Keratinocyte (primary cell): Measurements from ENCODE around the gene HEPACAM2. TPM values are rescaled to one million over a fixed set of nuclear protein-coding genes. Genes with fewer than 3 reads are reported as not detected.

Source experiments
- DNase-seq: peaks from one replicate; pipeline ENCODE4 v3.0.0-alpha.2; 2011; ENCODE audit warnings: low read depth, missing footprints, low spot score
- FAIRE-seq: peaks from 2 replicates; lab custom pipeline; 2011; peaks lifted over from hg19 to GRCh38; lab: Jason Lieb, UNC
- H2AFZ ChIP-seq: 2 replicates; pipeline ENCODE4 v1.6.0; 2012; ENCODE audit warnings: low read length, control low read depth, inconsistent platforms; ENCODE audit not compliant: control insufficient read depth
- H3K27ac ChIP-seq: 2 replicates; pipeline ENCODE4 v1.5.1; 2011; ENCODE audit warnings: low read length; ENCODE audit not compliant: control insufficient read depth, insufficient read depth
- H3K27me3 ChIP-seq: 3 replicates; pipeline ENCODE4 v1.6.0; 2011; ENCODE audit warnings: low read length; ENCODE audit not compliant: control insufficient read depth, insufficient read depth; ENCODE audit errors: extremely low read depth
- H3K36me3 ChIP-seq, 2 experiments: 2 replicates in 1 of 2; 3 replicates in 1 of 2; pipeline ENCODE4 v1.5.1; 2011; ENCODE audit warnings: low read length in 2 of 2, mild to moderate bottlenecking in 1 of 2; ENCODE audit not compliant: control insufficient read depth in 2 of 2, insufficient read depth in 2 of 2; ENCODE audit errors: extremely low read depth in 1 of 2
- H3K4me1 ChIP-seq: 3 replicates; pipeline ENCODE4 v1.5.1; 2011; ENCODE audit warnings: low read length; ENCODE audit not compliant: control insufficient read depth, insufficient read depth; ENCODE audit errors: extremely low read depth
- H3K4me2 ChIP-seq: 3 replicates; pipeline ENCODE4 v1.6.0; 2011; ENCODE audit warnings: low read depth, low read length; ENCODE audit not compliant: control insufficient read depth, insufficient read depth; ENCODE audit errors: extremely low read depth
- H3K4me3 ChIP-seq, 3 experiments: fragments of 200-600 bp in 1 of 3; sonication (generic) in 1 of 3; 2 replicates in 2 of 3; 3 replicates in 1 of 3; pipeline ENCODE4 v1.5.1; 2011 to 2016; ENCODE audit warnings: low read length in 3 of 3, mild to moderate bottlenecking in 3 of 3, control low read depth in 2 of 3, inconsistent platforms in 1 of 3, low read depth in 1 of 3, mixed read lengths in 1 of 3, mixed run types in 1 of 3, moderate library complexity in 1 of 3; ENCODE audit not compliant: control insufficient read depth in 2 of 3, insufficient read depth in 2 of 3; ENCODE audit errors: extremely low read depth in 1 of 3
- H3K79me2 ChIP-seq: 2 replicates; pipeline ENCODE4 v1.6.0; 2012; ENCODE audit warnings: low read length; ENCODE audit not compliant: control insufficient read depth, insufficient read depth
- H3K9ac ChIP-seq: 3 replicates; pipeline ENCODE4 v1.6.0; 2011; ENCODE audit warnings: low read length; ENCODE audit not compliant: control insufficient read depth, insufficient read depth; ENCODE audit errors: extremely low read depth
- H3K9me1 ChIP-seq: 3 replicates; pipeline ENCODE4 v1.6.0; 2011; ENCODE audit warnings: low read length; ENCODE audit not compliant: control insufficient read depth, insufficient read depth; ENCODE audit errors: extremely low read depth
- H3K9me3 ChIP-seq: 2 replicates; pipeline ENCODE4 v1.5.1; 2012; ENCODE audit warnings: low read depth, low read length; ENCODE audit not compliant: control insufficient read depth
- H4K20me1 ChIP-seq: 3 replicates; pipeline ENCODE4 v1.6.0; 2011; ENCODE audit warnings: low read length; ENCODE audit not compliant: control insufficient read depth, insufficient read depth; ENCODE audit errors: extremely low read depth
- EZH2 ChIP-seq: IDR thresholded peaks from one replicate; pipeline ENCODE4 v1.6.1; 2012; ENCODE audit warnings: inconsistent platforms, mild to moderate bottlenecking, low read length, moderate library complexity
- dilution Hi-C: fragments of 300-500 bp; cut with MboI; formaldehyde crosslinking; loops from one replicate; pipeline ENCODE4 v1.7.0; 2020; ENCODE audit warnings: low sequenced_read_pairs; ENCODE audit not compliant: extremely low pct_ligation_motif_present
- polyA plus RNA-seq, 5 experiments: library from polyadenylated mRNA; depleted of rRNA in 3 of 5; stranded (reverse) in 3 of 5; stranded (forward) in 1 of 5; unstranded in 1 of 5; fragments of >200 nt; gene quantifications; 1 replicate in 1 of 5; 2 replicates in 3 of 5; 3 replicates in 1 of 5; pipeline versions ENCODE4 v1.2.1 to v1.2.3, GENCODE V29; 2011 to 2012; ENCODE audit warnings: missing spikeins in 2 of 5, low read depth in 1 of 5, low replicate concordance in 1 of 5
- TF ChIP-seq, protein P1 (sequence below), 3 experiments: IDR thresholded peaks in 1 of 3; conservative IDR thresholded peaks in 1 of 3; optimal IDR thresholded peaks in 1 of 3; 2 replicates in 2 of 3; 3 replicates in 1 of 3; pipeline versions ENCODE3 to v1.5.1; 2011; ENCODE audit warnings: low read length in 3 of 3, mild to moderate bottlenecking in 3 of 3, moderate library complexity in 2 of 3, control low read depth in 1 of 3, inconsistent platforms in 1 of 3; ENCODE audit not compliant: insufficient read depth in 2 of 3; ENCODE audit errors: extremely low read depth in 1 of 3

The HEPACAM2 gene
- polyA plus RNA-seq, 1 donor (not counting 4 experiments of a cell fraction or from before 2014, with no cell fraction given): not detected

DNA sequence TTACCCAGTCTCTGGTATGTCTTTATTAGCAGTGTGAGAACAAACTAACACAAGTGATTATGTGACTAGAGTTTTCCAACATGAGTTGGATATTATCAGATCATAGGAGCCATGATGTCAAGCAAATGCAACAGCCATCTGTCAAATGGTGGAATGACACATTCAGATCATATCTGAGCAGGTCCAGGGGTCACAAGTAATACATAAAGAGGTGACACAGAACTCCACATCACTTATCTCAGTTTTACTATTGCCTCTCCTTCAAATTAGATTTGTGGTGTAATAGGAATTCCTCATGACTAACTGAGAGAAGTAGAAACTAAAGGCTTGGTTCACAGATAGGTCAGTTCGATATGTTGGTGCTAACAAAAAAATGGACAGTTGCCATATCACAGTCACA is 65.9 kb downstream of the HEPACAM2 start:
- Histone ChIP-seq H3K79me2 (no peaks in the 10 kb centered on the region), H3K27ac (no peak overlapping the region), H3K4me1 (no peaks in the 10 kb centered on the region), H2AFZ (no peak overlapping the region), H3K27me3 (no peaks in the 10 kb centered on the region), H3K9me3 (peaks cover 5% of the 10 kb centered on the region), H4K20me1 (no peaks in the 10 kb centered on the region), H3K4me3 (no peak overlapping the region), H3K9me1 (no peaks in the 10 kb centered on the region), H3K4me2 (no peak overlapping the region), H3K36me3 (no peaks in the 10 kb centered on the region), H3K9ac (no peak overlapping the region)
- TF ChIP-seq, protein P1, sequence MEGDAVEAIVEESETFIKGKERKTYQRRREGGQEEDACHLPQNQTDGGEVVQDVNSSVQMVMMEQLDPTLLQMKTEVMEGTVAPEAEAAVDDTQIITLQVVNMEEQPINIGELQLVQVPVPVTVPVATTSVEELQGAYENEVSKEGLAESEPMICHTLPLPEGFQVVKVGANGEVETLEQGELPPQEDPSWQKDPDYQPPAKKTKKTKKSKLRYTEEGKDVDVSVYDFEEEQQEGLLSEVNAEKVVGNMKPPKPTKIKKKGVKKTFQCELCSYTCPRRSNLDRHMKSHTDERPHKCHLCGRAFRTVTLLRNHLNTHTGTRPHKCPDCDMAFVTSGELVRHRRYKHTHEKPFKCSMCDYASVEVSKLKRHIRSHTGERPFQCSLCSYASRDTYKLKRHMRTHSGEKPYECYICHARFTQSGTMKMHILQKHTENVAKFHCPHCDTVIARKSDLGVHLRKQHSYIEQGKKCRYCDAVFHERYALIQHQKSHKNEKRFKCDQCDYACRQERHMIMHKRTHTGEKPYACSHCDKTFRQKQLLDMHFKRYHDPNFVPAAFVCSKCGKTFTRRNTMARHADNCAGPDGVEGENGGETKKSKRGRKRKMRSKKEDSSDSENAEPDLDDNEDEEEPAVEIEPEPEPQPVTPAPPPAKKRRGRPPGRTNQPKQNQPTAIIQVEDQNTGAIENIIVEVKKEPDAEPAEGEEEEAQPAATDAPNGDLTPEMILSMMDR (optimal IDR thresholded peaks at IDR 0.05 in 1 of 3, IDR thresholded peaks at IDR 0.05 in 1 of 3, conservative IDR thresholded peaks at IDR 0.05 in 1 of 3; ENCODE audit: extremely low read depth in 1 of 3, insufficient read depth in 2 of 3, low read length in 3 of 3): no peak
- no peak for TF ChIP-seq EZH2
- dilution Hi-C loops: no loop called here
- DNase-seq (no peak), FAIRE-seq (no peak)

DNA sequence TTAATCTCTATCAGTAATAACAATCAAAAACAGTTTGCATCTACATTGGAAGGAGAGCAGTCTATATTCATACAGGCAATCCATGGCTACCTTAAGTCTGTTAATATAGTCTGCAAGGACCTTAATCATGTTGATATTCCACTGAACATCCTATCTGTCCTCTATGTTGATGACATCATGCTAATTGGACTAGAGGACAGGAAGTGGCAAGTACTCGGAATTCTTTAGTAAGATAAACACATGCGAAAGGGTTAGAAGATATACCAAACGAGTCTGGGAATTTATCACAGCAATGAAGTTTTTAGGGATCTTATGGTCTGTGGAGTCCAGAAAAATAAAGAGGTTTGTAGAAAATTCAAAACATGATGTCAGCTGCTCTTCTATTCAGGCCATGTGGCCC is 66.8 kb downstream of the HEPACAM2 start:
- Histone ChIP-seq H2AFZ (no peak overlapping the region), H3K79me2 (no peaks in the 10 kb centered on the region), H3K9me1 (no peaks in the 10 kb centered on the region), H3K27me3 (no peaks in the 10 kb centered on the region), H3K27ac (no peak overlapping the region), H3K9me3 (peaks cover 5% of the 10 kb centered on the region), H3K36me3 (no peaks in the 10 kb centered on the region), H3K4me2 (no peak overlapping the region), H4K20me1 (no peaks in the 10 kb centered on the region), H3K9ac (no peak overlapping the region), H3K4me3 (no peak overlapping the region), H3K4me1 (no peaks in the 10 kb centered on the region)
- dilution Hi-C loops: no loop called here
- no peak for DNase-seq
- FAIRE-seq: no peak
- TF ChIP-seq, protein P1 (optimal IDR thresholded peaks at IDR 0.05 in 1 of 3, IDR thresholded peaks at IDR 0.05 in 1 of 3, conservative IDR thresholded peaks at IDR 0.05 in 1 of 3; ENCODE audit: extremely low read depth in 1 of 3, insufficient read depth in 2 of 3, low read length in 3 of 3): no peak
- TF ChIP-seq EZH2: no peak
